Liver (tissue), 9 donors: Measurements from ENCODE around the gene ZNF700. TPM values are rescaled to one million over a fixed set of nuclear protein-coding genes. Genes with fewer than 3 reads are reported as not detected.

Experiments
- DNase-seq: peaks from one replicate; pipeline ENCODE4 v3.0.0-alpha.2; 2017; ENCODE audit warnings: low spot score
- H3K27ac ChIP-seq, 2 donors: one replicate each; pipeline ENCODE4 v1.7.0; 2013; ENCODE audit warnings: inconsistent platforms in 2 of 2, low read length in 2 of 2, control low read depth in 1 of 2, low read depth in 1 of 2, mild to moderate bottlenecking in 1 of 2
- H3K27me3 ChIP-seq, 4 donors: one replicate each; pipeline versions ENCODE4 v1.6.1 to v1.7.0; 2013; ENCODE audit warnings: low read length in 3 of 4, inconsistent platforms in 1 of 4, mild to moderate bottlenecking in 1 of 4, moderate library complexity in 1 of 4; ENCODE audit not compliant: control insufficient read depth in 4 of 4, insufficient read depth in 4 of 4
- H3K36me3 ChIP-seq, 4 donors: one replicate each; pipeline versions ENCODE4 v1.6.1 to v1.7.0; 2013; ENCODE audit warnings: low read length in 3 of 4, mild to moderate bottlenecking in 3 of 4, low read depth in 1 of 4, moderate library complexity in 1 of 4; ENCODE audit not compliant: control insufficient read depth in 4 of 4, insufficient read depth in 3 of 4
- H3K4me1 ChIP-seq, 4 donors: one replicate each; pipeline versions ENCODE4 v1.6.1 to v1.7.0; 2013; ENCODE audit warnings: low read length in 3 of 4, mild to moderate bottlenecking in 3 of 4, moderate library complexity in 1 of 4; ENCODE audit not compliant: control insufficient read depth in 4 of 4, insufficient read depth in 4 of 4
- H3K4me3 ChIP-seq, 3 donors: one replicate each; pipeline versions ENCODE4 v1.6.1 to v1.7.0; 2013; ENCODE audit warnings: low read length in 3 of 3, control low read depth in 1 of 3, low read depth in 1 of 3, mild to moderate bottlenecking in 1 of 3
- H3K9ac ChIP-seq, 2 donors: one replicate each; pipeline ENCODE4 v1.7.0; 2013; ENCODE audit warnings: low read length in 2 of 2, mild to moderate bottlenecking in 2 of 2, moderate library complexity in 2 of 2, control low read depth in 1 of 2, low read depth in 1 of 2
- H3K9me3 ChIP-seq, 4 donors: one replicate each; pipeline versions ENCODE4 v1.6.1 to v1.7.0; 2013; ENCODE audit warnings: low read length in 3 of 4; ENCODE audit not compliant: control insufficient read depth in 4 of 4
- EGR1 ChIP-seq, 2 donors: IDR thresholded peaks; 2 replicates each; pipeline ENCODE4 v1.6.1; 2016 to 2018; ENCODE audit warnings: antibody characterized with exemption in 2 of 2, low read depth in 2 of 2
- FOXA1 ChIP-seq: IDR thresholded peaks from 2 replicates; pipeline ENCODE4 v1.6.1; 2016; ENCODE audit warnings: antibody characterized with exemption
- FOXA2 ChIP-seq: IDR thresholded peaks from 2 replicates; pipeline ENCODE4 v1.6.1; 2016; ENCODE audit warnings: antibody characterized with exemption
- GABPA ChIP-seq, 2 donors: IDR thresholded peaks in 1 of 2; conservative IDR thresholded peaks in 1 of 2; 2 replicates each; pipeline ENCODE4 v1.6.1; 2016; ENCODE audit warnings: antibody characterized with exemption in 2 of 2, mild to moderate bottlenecking in 1 of 2, moderate library complexity in 1 of 2
- HNF4A ChIP-seq, 2 donors: conservative IDR thresholded peaks; 2 replicates each; pipeline ENCODE4 v1.6.1; 2016; ENCODE audit warnings: antibody characterized with exemption in 2 of 2, mild to moderate bottlenecking in 2 of 2
- HNF4G ChIP-seq: IDR thresholded peaks from 2 replicates; pipeline ENCODE4 v1.6.1; 2016; ENCODE audit warnings: antibody characterized with exemption
- JUND ChIP-seq, 2 donors: IDR thresholded peaks; 2 replicates each; pipeline ENCODE4 v1.6.1; 2016; ENCODE audit warnings: antibody characterized with exemption in 2 of 2
- NR2F2 ChIP-seq: IDR thresholded peaks from 2 replicates; pipeline ENCODE4 v1.6.1; 2016; ENCODE audit warnings: antibody characterized with exemption
- RAD21 ChIP-seq, 2 donors: IDR thresholded peaks; 2 replicates each; pipeline ENCODE4 v1.6.1; 2016; ENCODE audit warnings: antibody characterized with exemption in 2 of 2, mild to moderate bottlenecking in 2 of 2
- RXRA ChIP-seq, 2 donors: IDR thresholded peaks; 2 replicates each; pipeline ENCODE4 v1.6.1; 2017 to 2018; ENCODE audit warnings: antibody characterized with exemption in 2 of 2, mild to moderate bottlenecking in 1 of 2
- SP1 ChIP-seq: IDR thresholded peaks from 2 replicates; pipeline ENCODE4 v1.6.1; 2018; ENCODE audit warnings: antibody characterized with exemption, mild to moderate bottlenecking
- TAF1 ChIP-seq: conservative IDR thresholded peaks from 2 replicates; pipeline ENCODE4 v1.6.1; 2016; ENCODE audit warnings: antibody characterized with exemption, mild to moderate bottlenecking
- YY1 ChIP-seq: IDR thresholded peaks from 2 replicates; pipeline ENCODE4 v1.6.1; 2016; ENCODE audit warnings: antibody characterized with exemption, mild to moderate bottlenecking
- WGBS: extraction: QIAGEN DNeasy Blood & Tissue Kit; methylation state at CpG from one replicate; pipeline ENCODE4 v1.1.7; 2013; 5-methylcytosine and 5-hydroxymethylcytosine counted together
- polyA plus RNA-seq, 2 donors: library from polyadenylated mRNA; stranded (reverse) in 1 of 2; unstranded in 1 of 2; fragments of 200-250 nt in 1 of 2; fragments of >200 nt in 1 of 2; fragmentation: Nextera tagmentation in 1 of 2; extraction: Ambion mirVana in 1 of 2; gene quantifications; one replicate each; pipeline versions ENCODE4 v1.2.1 to v1.2.3, GENCODE V29; 2013 to 2015
- total RNA-seq, 2 donors: library from RNA; depleted of rRNA; stranded (reverse); fragments of >200 nt; gene quantifications; one replicate each; pipeline ENCODE4 v1.2.3, GENCODE V29; 2014
- TF ChIP-seq, protein P1 (sequence below): IDR thresholded peaks from 2 replicates; pipeline ENCODE4 v1.6.1; 2016; ENCODE audit warnings: antibody characterized with exemption
- TF ChIP-seq, protein P2 (sequence below): IDR thresholded peaks from 2 replicates; pipeline ENCODE4 v1.6.1; 2016; ENCODE audit warnings: antibody characterized with exemption
- TF ChIP-seq, protein P3 (sequence below): fragments of 150-350 bp; IDR thresholded peaks from 2 replicates; pipeline ENCODE4 v1.5.1; 2017; ENCODE audit warnings: improper control_type of control experiment, low read depth, low read length; ENCODE audit not compliant: missing input control
- TF ChIP-seq, protein P4 (sequence below): IDR thresholded peaks from 2 replicates; pipeline ENCODE4 v1.6.1; 2016; ENCODE audit warnings: antibody characterized with exemption
- donor health status: healthy.
- donor health status: healthy.
- donor health status: healthy.
- donor health status: healthy.
- donor health status: healthy.

ZNF700 gene
- total and polyA plus RNA-seq, 4 donors: 3.1 to 13.7 (median 6.7) TPM

DNA sequence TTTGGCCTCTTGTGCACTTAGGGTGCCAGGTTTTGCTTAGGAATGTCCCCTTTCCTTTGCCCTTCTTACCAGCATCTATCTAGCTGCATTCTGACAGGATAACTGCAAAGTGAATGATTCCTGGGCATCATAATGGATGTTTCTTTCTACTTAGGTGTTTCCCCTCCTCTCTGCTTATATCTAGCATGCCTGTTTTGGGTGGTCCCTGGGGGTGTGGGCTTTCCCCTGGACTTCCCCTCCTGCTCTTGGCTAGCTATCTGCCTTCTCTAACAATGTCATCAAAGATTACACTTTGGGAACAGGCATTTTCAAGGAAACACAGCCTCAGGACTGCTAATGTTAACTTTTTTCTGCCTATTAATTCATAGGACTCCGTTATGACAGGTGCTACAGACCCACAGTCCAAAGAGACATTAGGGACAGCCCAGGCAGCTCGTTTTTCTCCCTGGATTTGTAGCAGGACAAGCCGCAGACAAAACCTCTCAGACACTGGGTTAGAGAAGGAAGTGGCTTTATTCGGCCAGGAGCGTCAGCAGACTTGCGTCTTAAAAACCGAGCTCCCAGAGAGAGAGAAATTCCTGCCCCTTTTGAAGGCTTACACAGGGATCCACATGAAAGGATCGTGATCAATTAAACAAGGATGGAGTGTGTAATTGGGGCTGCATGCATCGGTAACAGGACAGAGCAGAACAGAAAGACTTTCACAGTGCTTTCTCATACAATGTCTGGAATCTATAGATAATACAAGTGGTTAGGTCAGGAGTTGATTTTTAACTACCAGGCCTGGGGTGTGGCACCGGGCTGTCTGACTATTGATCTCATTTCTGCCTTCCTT is 17.3 kb downstream of the ZNF700 start:
- H3K36me3 ChIP-seq: peaks cover 0 to 57% (median 53%) of the 10 kb centered on the region in 4 donors

DNA sequence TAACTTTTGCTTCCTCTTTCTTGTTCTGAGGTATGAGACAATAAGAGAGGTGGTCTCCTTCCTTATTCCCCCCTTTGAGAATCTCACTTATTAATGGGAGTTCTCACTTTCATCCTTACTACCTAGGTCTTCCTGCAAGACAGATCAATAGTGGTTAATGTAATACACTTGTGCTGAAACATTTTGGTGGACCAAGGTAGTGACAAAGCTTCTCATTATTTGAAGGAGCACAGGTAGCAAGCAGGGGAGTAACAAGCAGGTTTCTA is 17.9 kb downstream of the ZNF700 start:
- Histone ChIP-seq H3K27me3 (no peaks in the 10 kb centered on the region), H3K4me3 (peak overlapping the region in 2 of 3 donors; percentile 20 to 64), H3K9ac (no peak overlapping the region), H3K9me3 (peaks cover 47 to 73% (median 61%) of the 10 kb centered on the region in 4 donors), H3K36me3 (peaks cover 2 to 61% (median 58%) of the 10 kb centered on the region in 4 donors), H3K27ac (no peak overlapping the region), H3K4me1 (no peaks in the 10 kb centered on the region)
- no peak for DNase-seq
- no peak for TF ChIP-seq GABPA (IDR thresholded peaks at IDR 0.05 in 1 of 2, conservative IDR thresholded peaks at IDR 0.05 in 1 of 2)
- TF ChIP-seq, protein P1, sequence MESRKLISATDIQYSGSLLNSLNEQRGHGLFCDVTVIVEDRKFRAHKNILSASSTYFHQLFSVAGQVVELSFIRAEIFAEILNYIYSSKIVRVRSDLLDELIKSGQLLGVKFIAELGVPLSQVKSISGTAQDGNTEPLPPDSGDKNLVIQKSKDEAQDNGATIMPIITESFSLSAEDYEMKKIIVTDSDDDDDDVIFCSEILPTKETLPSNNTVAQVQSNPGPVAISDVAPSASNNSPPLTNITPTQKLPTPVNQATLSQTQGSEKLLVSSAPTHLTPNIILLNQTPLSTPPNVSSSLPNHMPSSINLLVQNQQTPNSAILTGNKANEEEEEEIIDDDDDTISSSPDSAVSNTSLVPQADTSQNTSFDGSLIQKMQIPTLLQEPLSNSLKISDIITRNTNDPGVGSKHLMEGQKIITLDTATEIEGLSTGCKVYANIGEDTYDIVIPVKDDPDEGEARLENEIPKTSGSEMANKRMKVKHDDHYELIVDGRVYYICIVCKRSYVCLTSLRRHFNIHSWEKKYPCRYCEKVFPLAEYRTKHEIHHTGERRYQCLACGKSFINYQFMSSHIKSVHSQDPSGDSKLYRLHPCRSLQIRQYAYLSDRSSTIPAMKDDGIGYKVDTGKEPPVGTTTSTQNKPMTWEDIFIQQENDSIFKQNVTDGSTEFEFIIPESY: no peak
- no peak for TF ChIP-seq SP1
- TF ChIP-seq FOXA1: no peak
- TF ChIP-seq FOXA2: no peak
- no peak for TF ChIP-seq JUND (IDR thresholded peaks at IDR 0.05)
- TF ChIP-seq, protein P2, sequence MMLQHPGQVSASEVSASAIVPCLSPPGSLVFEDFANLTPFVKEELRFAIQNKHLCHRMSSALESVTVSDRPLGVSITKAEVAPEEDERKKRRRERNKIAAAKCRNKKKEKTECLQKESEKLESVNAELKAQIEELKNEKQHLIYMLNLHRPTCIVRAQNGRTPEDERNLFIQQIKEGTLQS: no peak
- TF ChIP-seq, protein P3, sequence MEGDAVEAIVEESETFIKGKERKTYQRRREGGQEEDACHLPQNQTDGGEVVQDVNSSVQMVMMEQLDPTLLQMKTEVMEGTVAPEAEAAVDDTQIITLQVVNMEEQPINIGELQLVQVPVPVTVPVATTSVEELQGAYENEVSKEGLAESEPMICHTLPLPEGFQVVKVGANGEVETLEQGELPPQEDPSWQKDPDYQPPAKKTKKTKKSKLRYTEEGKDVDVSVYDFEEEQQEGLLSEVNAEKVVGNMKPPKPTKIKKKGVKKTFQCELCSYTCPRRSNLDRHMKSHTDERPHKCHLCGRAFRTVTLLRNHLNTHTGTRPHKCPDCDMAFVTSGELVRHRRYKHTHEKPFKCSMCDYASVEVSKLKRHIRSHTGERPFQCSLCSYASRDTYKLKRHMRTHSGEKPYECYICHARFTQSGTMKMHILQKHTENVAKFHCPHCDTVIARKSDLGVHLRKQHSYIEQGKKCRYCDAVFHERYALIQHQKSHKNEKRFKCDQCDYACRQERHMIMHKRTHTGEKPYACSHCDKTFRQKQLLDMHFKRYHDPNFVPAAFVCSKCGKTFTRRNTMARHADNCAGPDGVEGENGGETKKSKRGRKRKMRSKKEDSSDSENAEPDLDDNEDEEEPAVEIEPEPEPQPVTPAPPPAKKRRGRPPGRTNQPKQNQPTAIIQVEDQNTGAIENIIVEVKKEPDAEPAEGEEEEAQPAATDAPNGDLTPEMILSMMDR: no peak
- TF ChIP-seq EGR1 (IDR thresholded peaks at IDR 0.05; ENCODE audit: low read depth in 2 of 2): no peak
- TF ChIP-seq RXRA (IDR thresholded peaks at IDR 0.05): no peak
- TF ChIP-seq YY1: no peak
- no peak for TF ChIP-seq HNF4A (conservative IDR thresholded peaks at IDR 0.05)
- TF ChIP-seq, protein P4, sequence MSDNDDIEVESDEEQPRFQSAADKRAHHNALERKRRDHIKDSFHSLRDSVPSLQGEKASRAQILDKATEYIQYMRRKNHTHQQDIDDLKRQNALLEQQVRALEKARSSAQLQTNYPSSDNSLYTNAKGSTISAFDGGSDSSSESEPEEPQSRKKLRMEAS: no peak
- no peak for TF ChIP-seq HNF4G
- TF ChIP-seq TAF1: no peak
- TF ChIP-seq RAD21 (IDR thresholded peaks at IDR 0.05): no peak
- no peak for TF ChIP-seq NR2F2

More for the DNA sequence above, 17.3 kb downstream of the ZNF700 start:
- no peak for TF ChIP-seq RAD21 (IDR thresholded peaks at IDR 0.05)
- TF ChIP-seq HNF4G: no peak
- DNase-seq: no peak
- 98% methylated on average over 10 of the region's 10 CpGs for WGBS
- Histone ChIP-seq H3K4me1 (no peaks in the 10 kb centered on the region), H3K9me3 (peaks cover 44 to 71% (median 57%) of the 10 kb centered on the region in 4 donors), H3K4me3 (peak overlapping the region in 2 of 3 donors; percentile 20 to 64), H3K27ac (no peak overlapping the region), H3K27me3 (no peaks in the 10 kb centered on the region), H3K9ac (no peak overlapping the region)
